K562 (cell line): ENCODE results near the gene SNIP1. TPM values are rescaled to one million over a fixed set of nuclear protein-coding genes. Genes with fewer than 3 reads are reported as not detected.

Source experiments
- ATAC-seq: fragments of 200-7000 bp; cut with Tn5 transposase; 3 replicates; pipeline ENCODE4 v1.9.1; 2020; ENCODE audit warnings: moderate library complexity
- BruUV-seq: library from RNA; stranded (reverse); fragments of 400-500 nt; replicated peaks from 2 replicates; lab custom pipeline; 2021; lab: Mats Ljungman, UMichigan
- CTCF ChIA-PET: fragments of 300-600 bp; formaldehyde crosslinking; extraction: SDS; loops from one replicate; lab custom pipeline; 2021; ENCODE audit warnings: low intra/inter-chr PET ratio; lab: Yijun Ruan, JAX
- POLR2A ChIA-PET: fragments of 300-600, 350-650 bp; sonication (Branson Sonifier 250); formaldehyde crosslinking; extraction: SDS; loops from one replicate; lab custom pipeline; 2021; ENCODE audit warnings: antibody characterized with exemption, inconsistent platforms; lab: Yijun Ruan, JAX
- DNase-seq, 4 experiments: peaks; one replicate each; pipeline versions ENCODE4 v3.0.0 to v3.0.0-alpha.2; 2011 to 2018; ENCODE audit warnings: low spot score in 3 of 4, mixed read lengths in 3 of 4; ENCODE audit errors: extremely low read depth in 1 of 4
- FAIRE-seq: peaks from 2 replicates; lab custom pipeline; 2011; peaks lifted over from hg19 to GRCh38; lab: Jason Lieb, UNC
- H2AFZ ChIP-seq: 2 replicates; pipeline ENCODE4 v1.6.0; 2011; ENCODE audit warnings: low read depth, low read length, control low read depth, inconsistent platforms
- H3K27ac ChIP-seq: fragments of 200-600 bp; 3 replicates; pipeline ENCODE4 v1.8.0; 2011; ENCODE audit warnings: low read depth, mild to moderate bottlenecking, control low read depth, inconsistent platforms, low read length, moderate library complexity, mixed read lengths; ENCODE audit errors: extremely low read depth
- H3K27me3 ChIP-seq, 2 experiments: fragments of 300-600 bp in 1 of 2; 2 replicates in 1 of 2; 3 replicates in 1 of 2; pipeline versions ENCODE4 v1.6.0 to v1.8.0; 2011; ENCODE audit warnings: inconsistent platforms in 2 of 2, low read length in 2 of 2, mild to moderate bottlenecking in 1 of 2, mixed read lengths in 1 of 2, moderate library complexity in 1 of 2; ENCODE audit not compliant: control insufficient read depth in 2 of 2, insufficient read depth in 2 of 2
- H3K36me3 ChIP-seq: fragments of 300-600 bp; 3 replicates; pipeline ENCODE4 v1.8.0; 2011; ENCODE audit warnings: mild to moderate bottlenecking, low read length, inconsistent platforms; ENCODE audit not compliant: control insufficient read depth, insufficient read depth
- H3K4me1 ChIP-seq, 2 experiments: fragments of 200-600 bp in 1 of 2; replicated peaks in 1 of 2; 2 replicates in 1 of 2; 3 replicates in 1 of 2; pipeline versions ENCODE4 v1.5.1 to v1.8.0; 2011; ENCODE audit warnings: inconsistent platforms in 2 of 2, low read length in 2 of 2, mild to moderate bottlenecking in 1 of 2, mixed read lengths in 1 of 2, moderate library complexity in 1 of 2; ENCODE audit not compliant: control insufficient read depth in 2 of 2, insufficient read depth in 2 of 2
- H3K4me2 ChIP-seq: 2 replicates; pipeline ENCODE4 v1.6.1; 2011; ENCODE audit warnings: low read length, control low read depth, inconsistent platforms, mixed read lengths; ENCODE audit not compliant: insufficient read depth
- H3K4me3 ChIP-seq: fragments of 200-600 bp; sonication (generic), shearing (Covaris generic); 2 replicates; pipeline ENCODE4 v1.5.1; 2016; ENCODE audit warnings: control low read depth, inconsistent platforms
- H3K79me2 ChIP-seq: fragments of 200-600 bp; 3 replicates; pipeline ENCODE4 v1.8.0; 2011; ENCODE audit warnings: low read length, inconsistent platforms; ENCODE audit not compliant: control insufficient read depth, insufficient read depth
- H3K9ac ChIP-seq, 2 experiments: 2 replicates each; pipeline versions ENCODE4 v1.6.0 to v1.6.1; 2011; ENCODE audit warnings: low read depth in 2 of 2, low read length in 2 of 2, control low read depth in 1 of 2, inconsistent platforms in 1 of 2, mild to moderate bottlenecking in 1 of 2, mixed read lengths in 1 of 2; ENCODE audit not compliant: insufficient read depth in 1 of 2
- H3K9me1 ChIP-seq: one replicate; pipeline ENCODE4 v1.6.0; 2011; ENCODE audit warnings: inconsistent platforms, mild to moderate bottlenecking, low read length, moderate library complexity; ENCODE audit not compliant: control insufficient read depth, insufficient read depth
- H3K9me3 ChIP-seq: replicated peaks from 2 replicates; pipeline ENCODE4 v1.5.1; 2011; ENCODE audit warnings: low read depth, low read length, inconsistent platforms; ENCODE audit not compliant: control insufficient read depth, insufficient read depth
- H4K20me1 ChIP-seq: replicated peaks from 2 replicates; pipeline ENCODE4 v1.6.1; 2011; ENCODE audit warnings: low read length, inconsistent platforms, mixed read lengths; ENCODE audit not compliant: control insufficient read depth, insufficient read depth
- CBFB ChIP-seq: sonication (generic); formaldehyde crosslinking; IDR thresholded peaks from 2 replicates; pipeline ENCODE4 v1.4.0; 2020; ENCODE audit warnings: mild to moderate bottlenecking, missing genetic modification reagents
- CUX1 ChIP-seq: fragments of 200-800 bp; sonication (Bioruptor generic); IDR thresholded peaks from 2 replicates; pipeline ENCODE4 v1.6.1; 2016; ENCODE audit warnings: missing genetic modification characterization, missing compliant biosample characterization
- PRPF4 ChIP-seq: fragments of 200-400 bp; formaldehyde crosslinking; IDR thresholded peaks from one replicate; pipeline ENCODE4 v1.6.1; 2017; ENCODE audit warnings: low read length, low read depth, mild to moderate bottlenecking; ENCODE audit not compliant: insufficient read depth, poor library complexity, severe bottlenecking
- TFAP4 ChIP-seq: sonication (generic); formaldehyde crosslinking; IDR thresholded peaks from 2 replicates; pipeline ENCODE4 v1.8.0; 2022; ENCODE audit warnings: missing genetic modification reagents, mild to moderate bottlenecking, moderate library complexity, borderline replicate concordance
- TSC22D4 ChIP-seq: fragments of 450-650 bp; IDR thresholded peaks from 2 replicates; pipeline ENCODE4 v1.6.1; 2016; ENCODE audit warnings: missing genetic modification characterization, missing biosample characterization, control low read depth
- ZNF23 ChIP-seq: fragments of 250-450 bp; sonication (Bioruptor Pico); IDR thresholded peaks from 2 replicates; pipeline ENCODE4 v1.4.0; 2020; ENCODE audit warnings: mild to moderate bottlenecking
- WGBS: fragments of 100-300 bp; shearing (Covaris generic); methylation state at CpG from one replicate; pipeline ENCODE4 v1.1.6; 2016; ENCODE audit warnings: low coverage, mixed read lengths; ENCODE audit not compliant: insufficient coverage; ENCODE audit errors: missing lambda C conversion rate; 5-methylcytosine and 5-hydroxymethylcytosine counted together
- in situ Hi-C: fragments of 300-500 bp; cut with MboI; formaldehyde crosslinking; loops from 4 replicates; pipeline ENCODE4 v1.15.0; 2018; ENCODE audit warnings: inconsistent platforms, mixed read lengths
- intact Hi-C: fragments of 100-400 bp; cut with micrococcal nuclease; formaldehyde crosslinking; loops from 2 replicates; pipeline ENCODE4 v1.14.2; 2022
- polyA plus RNA-seq, 8 experiments: library from polyadenylated mRNA; depleted of rRNA in 4 of 8; stranded (reverse) in 5 of 8; unstranded in 3 of 8; fragments of >200 nt; fragmentation: Nextera tagmentation in 2 of 8; fragmentation: Illumina TruSeq in 1 of 8; extraction: Ambion mirVana in 2 of 8; extraction: Trizol in 1 of 8; gene quantifications; 2 replicates each; pipeline versions ENCODE4 v1.2.1 to v1.2.3, GENCODE V29; 2011 to 2014; ENCODE audit warnings: inconsistent platforms in 1 of 8, missing spikeins in 1 of 8
- total RNA-seq, 7 experiments: library from RNA; depleted of rRNA in 6 of 7; stranded (reverse); fragments of >200 nt in 6 of 7; fragmentation: Illumina TruSeq in 2 of 7; extraction: Trizol in 2 of 7; gene quantifications; 2 replicates each; pipeline versions ENCODE4 v1.2.1 to v1.2.3, GENCODE V29; 2011 to 2021; ENCODE audit warnings: low replicate concordance in 1 of 7
- TF ChIP-seq, protein P1 (sequence below): fragments of 250-450 bp; sonication (Bioruptor Pico); IDR thresholded peaks from 2 replicates; pipeline ENCODE4 v1.8.0; 2021; ENCODE audit warnings: moderate library complexity, mild to moderate bottlenecking, inconsistent platforms

Gene SNIP1
- total and polyA plus RNA-seq, 9 of the 15 experiments (the other 6 are each of a cell fraction or from before 2014, with no cell fraction given), result 2.9 to 25.9 (median 14.6) TPM

DNA sequence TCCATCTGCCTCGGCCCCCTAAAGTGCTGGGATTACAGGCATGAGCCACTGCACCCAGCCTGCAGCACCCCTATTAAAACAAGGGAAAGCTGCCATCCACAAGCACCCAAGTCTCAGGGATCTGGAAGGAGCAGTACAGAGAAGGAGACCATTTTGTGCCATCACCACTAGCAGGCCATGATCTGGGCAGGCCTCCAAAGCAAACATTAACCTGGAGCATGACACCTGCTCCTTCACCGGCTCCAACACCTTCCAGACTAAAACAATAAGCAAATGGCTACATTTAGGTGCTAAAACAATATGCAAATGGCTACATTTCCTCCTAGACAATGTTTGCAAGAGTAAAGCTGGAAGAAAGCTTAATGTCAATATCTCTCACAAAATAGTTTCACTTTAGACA lies 56.3 kb downstream of the SNIP1 start:
- in situ Hi-C loops, result no loop called here
- no peak for ATAC-seq

More for the DNA sequence above, 56.3 kb downstream of the SNIP1 start:
- TF ChIP-seq TFAP4 (CRISPR knock-in tag), result no peak
- TF ChIP-seq CBFB (CRISPR knock-in tag), result no peak
- TF ChIP-seq CUX1, result no peak
- TF ChIP-seq, protein P1, sequence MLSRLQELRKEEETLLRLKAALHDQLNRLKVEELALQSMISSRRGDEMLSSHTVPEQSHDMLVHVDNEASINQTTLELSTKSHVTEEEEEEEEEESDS (CRISPR knock-in tag), result no peak
- no peak for TF ChIP-seq TSC22D4 (tag)
- no peak for TF ChIP-seq ZNF23 (CRISPR knock-in tag)
- TF ChIP-seq PRPF4, result no peak
- no peak for DNase-seq
- no peak overlapping the region for H3K9ac ChIP-seq
- H2AFZ ChIP-seq, result no peak overlapping the region
- H3K9me3 ChIP-seq, result no peaks in the 10 kb centered on the region
- H3K4me2 ChIP-seq, result no peak overlapping the region
- no peaks in the 10 kb centered on the region for H3K79me2 ChIP-seq
- H3K27ac ChIP-seq, result no peak overlapping the region
- H4K20me1 ChIP-seq, result no peaks in the 10 kb centered on the region
- POLR2A ChIA-PET, result interaction anchor here (0.7 to 8.8 kb wide), 6 partner anchors 9 to 1064 kb away, joined by 3 to 65 read pairs (median 3); partner anchors contain the start of gene MEAF6
- no peaks in the 10 kb centered on the region for H3K27me3 ChIP-seq
- FAIRE-seq, result no peak
- H3K36me3 ChIP-seq, result peaks cover 75% of the 10 kb centered on the region
- H3K4me1 ChIP-seq, result peaks cover 0 to 4% of the 10 kb centered on the region in 2 experiments; a peak in 1 of 5 replicates
- 90% methylated on average over 2 of the region's 2 CpGs for whole genome bisulfite sequencing
- BruUV-seq, result no TSS peak
- intact Hi-C loops, result no loop called here
- H3K9me1 ChIP-seq, result no peaks in the 10 kb centered on the region
- H3K4me3 ChIP-seq, result no peak overlapping the region
- CTCF ChIA-PET, result no interaction called here
